Testis (tissue), 2 donors: Measurements from ENCODE around the gene GCSH.

Experiments
- POLR2A ChIP-seq: fragments of 450-650 bp; IDR thresholded peaks from one replicate; pipeline ENCODE4 v1.6.1; 2017; ENCODE audit warnings: antibody characterized with exemption, mild to moderate bottlenecking, moderate library complexity
- TF ChIP-seq, protein P1 (sequence below), 3 experiments: fragments of 450-650 bp in 2 of 3; fragments of 200-600 bp in 1 of 3; sonication (generic) in 1 of 3; IDR thresholded peaks; one replicate each; pipeline ENCODE4 v1.5.1; 2016 to 2019; ENCODE audit warnings: antibody characterized with exemption in 3 of 3, mild to moderate bottlenecking in 2 of 3, moderate library complexity in 1 of 3

DNA sequence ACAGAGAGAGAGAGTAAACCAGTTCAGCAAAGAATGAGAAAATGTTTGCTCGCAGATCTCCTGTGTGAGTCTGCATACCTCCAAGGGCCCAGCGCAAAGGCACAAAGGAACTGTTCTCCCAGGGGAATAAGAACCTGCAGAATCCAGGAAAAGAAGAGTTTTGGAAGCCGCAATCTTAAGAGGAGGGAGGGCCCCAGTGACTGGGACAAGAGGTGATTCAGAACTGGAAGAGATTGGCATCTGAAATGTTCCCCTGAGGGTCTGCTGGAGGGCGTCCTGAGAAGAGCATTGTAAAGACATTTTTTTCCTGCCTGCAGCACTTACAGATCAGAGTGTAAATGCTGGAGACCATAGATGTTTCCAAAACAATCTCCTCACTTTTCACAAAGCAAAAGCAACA, 54.5 kb downstream of the GCSH start:
- TF ChIP-seq, protein P1, sequence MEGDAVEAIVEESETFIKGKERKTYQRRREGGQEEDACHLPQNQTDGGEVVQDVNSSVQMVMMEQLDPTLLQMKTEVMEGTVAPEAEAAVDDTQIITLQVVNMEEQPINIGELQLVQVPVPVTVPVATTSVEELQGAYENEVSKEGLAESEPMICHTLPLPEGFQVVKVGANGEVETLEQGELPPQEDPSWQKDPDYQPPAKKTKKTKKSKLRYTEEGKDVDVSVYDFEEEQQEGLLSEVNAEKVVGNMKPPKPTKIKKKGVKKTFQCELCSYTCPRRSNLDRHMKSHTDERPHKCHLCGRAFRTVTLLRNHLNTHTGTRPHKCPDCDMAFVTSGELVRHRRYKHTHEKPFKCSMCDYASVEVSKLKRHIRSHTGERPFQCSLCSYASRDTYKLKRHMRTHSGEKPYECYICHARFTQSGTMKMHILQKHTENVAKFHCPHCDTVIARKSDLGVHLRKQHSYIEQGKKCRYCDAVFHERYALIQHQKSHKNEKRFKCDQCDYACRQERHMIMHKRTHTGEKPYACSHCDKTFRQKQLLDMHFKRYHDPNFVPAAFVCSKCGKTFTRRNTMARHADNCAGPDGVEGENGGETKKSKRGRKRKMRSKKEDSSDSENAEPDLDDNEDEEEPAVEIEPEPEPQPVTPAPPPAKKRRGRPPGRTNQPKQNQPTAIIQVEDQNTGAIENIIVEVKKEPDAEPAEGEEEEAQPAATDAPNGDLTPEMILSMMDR (IDR thresholded peaks at IDR 0.05): no peak
- no peak for TF ChIP-seq POLR2A
